AML-193 (cell line): ENCODE results near the gene CCN2.
A peak's percentile ranks its signal among the peaks of the same experiment; 100 is the strongest.
"Not testable (repeated sequence)": the region's sequence is repeated elsewhere in the genome, so short reads cannot be mapped to it uniquely, and the experiment has no call there.

Experiments
- DNase-seq, 2 experiments: peaks; one replicate each; lab custom pipeline; 2025; lab: John Stamatoyannopoulos, UW

The CCN2 gene

DNA sequence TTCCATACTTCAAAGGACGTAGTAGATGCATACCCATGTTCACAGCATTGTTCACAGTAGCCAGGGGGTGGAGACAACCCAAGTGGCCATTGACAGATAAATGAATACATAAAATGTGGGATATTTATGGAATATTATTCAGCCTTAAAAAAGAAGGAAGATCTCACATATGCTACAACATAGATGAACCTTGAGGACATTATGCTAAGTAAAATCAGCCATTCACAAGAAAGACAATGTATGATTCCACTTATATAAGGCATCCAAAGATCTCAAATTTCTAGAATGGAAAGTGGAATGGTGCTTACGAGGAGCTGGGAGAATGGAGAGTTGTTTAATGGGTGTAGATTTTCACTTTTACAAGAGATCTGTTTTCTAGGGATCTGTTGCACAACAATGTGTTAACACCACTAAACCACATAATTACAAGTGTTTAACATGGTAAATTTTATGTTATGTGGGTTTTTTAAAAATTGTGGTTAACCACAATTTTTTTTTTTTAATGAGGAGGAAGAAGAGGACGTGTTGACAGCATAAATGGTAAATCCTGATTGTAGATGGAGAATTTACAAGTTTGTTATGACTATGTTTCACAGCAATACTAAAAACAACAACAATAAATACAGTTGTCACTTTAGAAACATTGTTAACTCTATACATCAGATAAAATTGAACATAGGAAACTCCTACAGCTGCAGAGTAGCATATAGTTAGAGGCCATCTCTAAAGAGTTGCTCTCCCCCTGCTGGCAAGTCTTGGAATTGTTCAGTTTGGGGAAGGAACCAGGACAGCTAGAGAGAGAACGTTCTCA, 41.6 kb downstream of the CCN2 start:
- DNase-seq = peak; percentile 68 to 81

DNA sequence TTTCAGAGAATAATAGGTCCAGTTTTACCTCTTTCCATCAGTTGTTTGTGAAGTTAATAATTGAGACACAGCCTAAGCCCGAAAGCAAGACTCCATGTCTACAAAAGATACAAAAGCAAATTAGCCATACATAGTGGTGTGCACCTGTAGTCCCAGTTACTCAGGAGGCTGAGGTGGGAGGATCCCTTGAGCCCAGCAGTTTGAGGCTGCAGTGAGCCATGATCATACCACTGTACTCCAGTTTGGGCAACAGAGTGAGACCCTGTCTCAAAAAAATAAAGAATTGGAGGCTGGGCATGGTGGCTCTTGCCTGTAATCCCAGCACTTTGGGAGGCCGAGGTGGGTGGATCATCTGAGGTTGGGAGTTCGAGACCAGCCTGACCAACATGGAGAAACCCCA, 42.4 kb downstream of the CCN2 start:
- not testable (repeated sequence) for DNase-seq

DNA sequence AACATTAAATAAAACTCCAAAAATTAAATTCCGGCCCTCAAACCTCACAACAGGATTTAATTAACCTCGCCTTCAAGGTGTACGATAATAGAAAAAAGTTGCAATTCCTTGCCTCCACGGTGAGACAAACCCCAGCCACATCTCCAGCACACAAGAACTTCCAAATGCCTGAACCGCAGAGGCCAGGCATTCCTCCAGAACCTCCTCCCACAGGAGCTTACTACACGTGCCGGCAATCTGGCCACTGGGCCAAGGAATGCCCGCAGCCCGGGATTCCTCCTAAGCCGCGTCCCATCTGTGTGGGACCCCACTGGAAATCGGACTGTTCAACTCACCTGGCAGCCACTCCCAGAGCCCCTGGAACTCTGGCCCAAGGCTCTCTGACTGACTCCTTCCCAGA, 47.4 kb downstream of the CCN2 start:
- DNase-seq = not testable (repeated sequence)

DNA sequence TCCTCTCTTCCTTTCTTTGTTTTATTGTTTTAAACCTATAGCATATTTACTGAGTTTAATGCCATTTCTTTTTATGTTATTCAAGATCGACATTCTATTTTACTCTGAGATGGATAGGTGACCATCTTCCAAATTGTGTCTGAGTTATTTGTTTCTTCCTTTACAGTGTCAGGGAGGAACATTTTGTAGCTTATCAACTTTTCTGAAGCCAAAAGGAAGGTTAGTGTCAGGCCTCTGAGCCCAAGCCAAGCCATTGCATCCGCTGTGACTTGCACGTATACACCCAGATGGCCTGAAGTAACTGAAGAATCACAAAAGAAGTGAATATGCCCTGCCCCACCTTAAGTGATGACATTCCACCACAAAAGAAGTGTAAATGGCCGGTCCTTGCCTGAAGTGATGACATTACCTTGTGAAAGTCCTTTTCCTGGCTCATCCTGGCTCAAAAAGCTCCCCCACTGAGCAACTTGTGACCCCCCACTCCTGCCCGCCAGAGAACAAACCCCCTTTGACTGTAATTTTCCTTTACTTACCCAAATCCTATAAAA, 49.8 kb downstream of the CCN2 start:
- not testable (repeated sequence) for DNase-seq

DNA sequence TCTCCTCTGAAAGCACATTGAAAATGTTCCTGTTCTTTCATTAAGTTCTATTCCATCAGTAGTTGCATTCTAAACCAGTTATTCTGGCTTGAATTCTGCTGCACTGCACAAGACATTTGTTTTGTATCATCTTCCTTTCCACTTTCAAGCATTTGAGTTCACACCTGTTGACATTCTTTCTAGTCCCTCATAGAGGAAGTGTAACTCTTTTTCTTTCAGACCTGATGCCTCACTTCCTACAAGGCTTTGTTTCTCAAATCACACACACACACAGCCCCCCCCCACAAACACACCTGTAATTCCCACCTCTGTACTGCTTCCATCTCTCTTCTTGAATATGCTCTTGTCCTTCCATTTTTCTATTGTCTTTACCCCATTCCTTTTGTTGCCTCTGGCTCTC, 50.9 kb downstream of the CCN2 start:
- no peak for DNase-seq

DNA sequence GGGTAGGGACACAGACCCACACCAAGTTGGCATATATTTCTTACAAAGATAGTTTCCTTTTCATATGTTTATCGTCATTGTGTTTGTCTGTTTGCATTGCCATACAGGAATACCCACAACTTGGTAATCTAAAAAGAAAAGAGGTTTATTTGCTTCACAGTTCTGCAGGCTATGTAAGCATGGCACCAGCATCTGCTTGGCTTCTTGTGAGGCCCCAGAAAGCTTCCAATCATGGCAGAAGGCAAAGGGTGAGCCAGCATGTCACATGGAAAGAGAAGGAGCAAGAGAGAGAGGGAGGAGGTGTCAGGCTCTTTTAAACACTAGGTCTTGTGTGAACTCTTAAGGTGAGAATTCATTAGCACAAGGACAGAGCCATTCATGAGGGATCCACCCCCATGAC, 52.5 kb downstream of the CCN2 start:
- no peak for DNase-seq
